ENCODE data around the gene SPINK1. TPM values are rescaled to one million over a fixed set of nuclear protein-coding genes. Genes with fewer than 3 reads are reported as not detected.
A peak's percentile ranks its signal among the peaks of the same experiment; 100 is the strongest.
"Not testable (repeated sequence)": the region's sequence is repeated elsewhere in the genome, so short reads cannot be mapped to it uniquely, and the experiment has no call there.

The SPINK1 gene
- total RNA-seq, 2 experiments from 2014 or later: not detected

DNA sequence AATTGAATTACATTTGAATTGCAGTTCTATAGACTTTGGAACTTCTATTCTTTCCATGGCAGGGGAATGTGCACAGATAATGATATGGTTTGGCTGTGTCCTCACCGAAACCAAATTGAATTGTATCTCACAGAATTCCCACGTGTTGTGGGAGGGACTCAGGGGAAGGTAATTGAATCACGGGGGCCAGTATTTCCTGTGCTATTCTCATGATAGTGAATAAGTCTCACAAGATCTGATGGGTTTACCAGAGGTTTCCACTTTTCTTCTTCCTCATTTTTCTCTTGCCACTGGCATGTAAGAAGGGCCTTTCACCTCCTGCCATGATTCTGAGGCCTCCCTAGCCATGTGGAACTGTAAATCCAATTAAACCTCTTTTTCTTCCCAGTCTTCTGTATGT, 28.3 kb downstream of the SPINK1 start:
- not testable (repeated sequence) for H3K27ac Mint-ChIP-seq, H3K27me3 Mint-ChIP-seq, H3K4me1 Mint-ChIP-seq, DNase-seq, H3K4me3 Mint-ChIP-seq, H3K9me3 Mint-ChIP-seq, H3K36me3 Mint-ChIP-seq

DNA sequence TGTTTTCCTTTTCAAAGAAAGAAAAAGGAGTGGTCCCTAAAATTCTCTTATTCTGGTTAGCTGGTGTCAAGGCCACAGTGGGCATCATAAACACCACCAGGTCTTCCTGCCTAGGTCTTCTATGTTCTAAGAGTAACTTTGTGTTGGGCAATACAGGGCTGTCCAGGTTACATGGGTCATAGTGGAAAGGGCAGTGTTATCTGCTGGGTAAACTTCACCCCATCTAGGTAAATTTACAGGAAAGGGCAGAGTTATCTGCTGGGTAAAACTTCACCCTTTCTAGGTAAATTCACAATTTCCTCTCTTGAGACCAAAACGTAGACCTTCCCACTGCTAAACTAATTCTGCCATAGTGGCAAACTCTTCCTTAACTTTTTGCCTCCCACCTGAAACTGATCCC, 30.0 kb downstream of the SPINK1 start:
- no peaks in the 10 kb centered on the region for H3K9me3 Mint-ChIP-seq
- no peak overlapping the region for H3K4me3 Mint-ChIP-seq
- DNase-seq: no peak
- H3K4me1 Mint-ChIP-seq: peaks cover 3% of the 10 kb centered on the region
- no peaks in the 10 kb centered on the region for H3K36me3 Mint-ChIP-seq
- no peaks in the 10 kb centered on the region for H3K27me3 Mint-ChIP-seq
- no peak overlapping the region for H3K27ac Mint-ChIP-seq

DNA sequence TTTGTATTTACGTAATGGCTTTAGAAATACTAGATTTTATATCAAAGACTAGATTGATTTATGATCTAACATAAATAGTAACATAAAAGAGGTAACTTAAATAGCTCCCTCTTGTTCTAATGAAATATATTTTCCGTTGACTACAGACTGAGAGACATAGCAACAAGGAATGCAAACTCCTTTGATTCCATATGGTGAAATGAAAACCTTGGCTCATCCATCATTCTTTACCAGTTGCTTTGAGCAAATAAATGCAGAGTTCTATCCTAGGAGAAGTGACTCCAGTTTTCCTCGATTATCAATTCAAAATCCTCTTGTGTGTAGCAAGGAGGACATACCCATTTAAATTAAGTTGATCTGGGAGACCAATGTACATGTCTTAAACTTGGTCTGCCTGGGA, 31.0 kb downstream of the SPINK1 start:
- H3K4me1 Mint-ChIP-seq: peaks cover 3% of the 10 kb centered on the region
- H3K27me3 Mint-ChIP-seq: peaks cover 4% of the 10 kb centered on the region
- H3K9me3 Mint-ChIP-seq: no peaks in the 10 kb centered on the region
- H3K4me3 Mint-ChIP-seq: no peak overlapping the region
- no peak overlapping the region for H3K27ac Mint-ChIP-seq
- no peaks in the 10 kb centered on the region for H3K36me3 Mint-ChIP-seq
- no peak for DNase-seq

DNA sequence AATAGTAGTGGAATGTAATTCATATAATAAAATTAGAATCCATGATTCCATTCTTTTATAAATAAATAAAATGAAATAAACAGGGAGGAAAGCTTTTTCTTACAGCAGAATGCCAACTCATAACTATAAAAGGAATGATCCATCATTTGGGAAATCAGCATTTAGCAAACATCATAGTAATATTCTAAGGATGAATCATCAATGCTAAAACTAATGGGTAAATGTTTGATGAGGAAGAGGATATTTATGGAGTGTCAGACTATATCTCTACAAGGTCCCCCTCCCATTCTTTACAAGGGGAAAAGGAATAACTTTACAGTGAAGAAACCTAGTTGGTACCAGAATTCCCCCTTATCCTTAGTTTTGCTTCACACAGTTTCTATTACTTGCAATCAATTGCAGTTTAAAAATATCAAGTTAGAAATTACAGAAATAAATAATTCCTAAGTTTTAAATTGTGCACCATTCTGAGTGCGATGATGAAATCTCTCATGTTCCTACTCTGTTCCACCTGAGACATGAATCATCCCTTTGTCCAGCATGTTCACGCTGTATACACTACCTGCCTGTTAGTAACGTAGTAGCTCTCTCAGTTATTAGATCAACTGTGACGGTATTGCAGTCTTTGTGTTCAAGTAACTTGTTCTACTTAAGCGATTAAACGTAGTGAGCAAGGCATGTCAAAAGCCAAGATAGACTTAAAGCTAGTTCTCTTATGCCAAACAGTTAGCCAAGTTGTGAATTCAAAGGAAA, 34.7 kb downstream of the SPINK1 start:
- Mint-ChIP-seq H3K4me1 (no peaks in the 10 kb centered on the region), H3K36me3 (no peaks in the 10 kb centered on the region), H3K27me3 (peaks cover 4% of the 10 kb centered on the region), H3K4me3 (no peak overlapping the region), H3K27ac (no peak overlapping the region), H3K9me3 (no peaks in the 10 kb centered on the region)
- DNase-seq: no peak

DNA sequence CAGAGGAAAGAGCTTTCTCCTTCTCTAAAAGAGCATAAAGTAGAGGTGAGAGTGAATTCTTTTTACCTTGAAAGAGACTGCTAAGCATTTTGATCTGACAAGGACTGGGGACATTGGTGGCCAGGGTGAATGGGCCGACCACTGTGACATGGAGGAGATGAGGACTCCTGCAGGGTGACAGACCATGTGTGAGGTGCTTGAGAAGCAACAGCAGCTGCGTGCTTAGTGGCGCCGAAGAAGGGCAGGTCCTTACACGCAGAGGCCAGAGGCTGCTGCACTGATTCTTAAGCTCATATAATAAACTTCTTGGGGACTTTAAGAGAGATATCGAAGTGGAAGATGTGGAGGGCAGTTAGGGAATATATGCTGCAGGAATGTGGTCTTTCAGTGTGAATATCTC, 40.3 kb downstream of the SPINK1 start:
- no peaks in the 10 kb centered on the region for H3K4me1 Mint-ChIP-seq
- H3K36me3 Mint-ChIP-seq: no peaks in the 10 kb centered on the region
- H3K4me3 Mint-ChIP-seq: no peak overlapping the region
- DNase-seq: no peak
- no peak overlapping the region for H3K27ac Mint-ChIP-seq
- peaks cover 4% of the 10 kb centered on the region for H3K27me3 Mint-ChIP-seq
- H3K9me3 Mint-ChIP-seq: no peaks in the 10 kb centered on the region

DNA sequence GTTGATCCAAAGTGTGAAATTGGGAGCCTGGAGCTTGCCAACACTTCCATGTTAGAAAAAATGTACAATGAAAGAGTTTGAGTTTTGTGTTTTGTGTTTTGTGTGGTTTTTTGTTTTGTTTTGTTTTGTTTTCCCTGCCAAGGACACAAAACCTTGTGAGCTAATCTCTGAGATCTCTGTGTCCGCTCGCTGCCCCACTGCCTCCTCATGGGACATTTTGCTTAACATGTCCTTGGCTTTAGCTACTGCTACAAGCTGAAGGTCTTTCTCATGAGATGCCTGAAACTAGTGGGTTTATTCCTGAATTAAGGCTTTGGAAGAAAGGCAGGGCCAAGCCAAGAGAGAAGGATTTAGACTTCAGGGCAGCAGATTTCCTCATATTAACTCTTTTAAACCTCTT, 41.7 kb downstream of the SPINK1 start:
- Mint-ChIP-seq H3K9me3 (no peaks in the 10 kb centered on the region), H3K4me3 (no peak overlapping the region), H3K27ac (no peak overlapping the region), H3K36me3 (no peaks in the 10 kb centered on the region), H3K27me3 (peaks cover under 1% of the 10 kb centered on the region), H3K4me1 (no peaks in the 10 kb centered on the region)
- no peak for DNase-seq

DNA sequence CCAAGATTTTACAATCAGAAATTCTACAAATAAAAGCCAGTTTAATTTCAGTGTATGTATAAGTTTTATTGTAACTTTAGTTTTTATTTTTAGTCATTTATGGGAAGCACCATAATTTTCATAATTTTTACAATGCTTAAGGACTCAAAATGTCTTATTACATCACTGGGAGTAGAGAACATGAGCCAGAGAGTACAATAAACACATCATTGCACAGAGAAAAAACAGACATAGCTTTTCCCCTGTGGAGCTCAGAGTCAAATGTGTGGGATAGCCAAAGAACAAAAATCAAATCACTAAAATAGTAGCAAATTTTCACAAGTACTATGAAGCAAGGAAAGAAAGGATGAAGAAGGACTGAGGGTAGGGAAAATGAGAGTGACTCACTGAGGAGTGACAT, 43.4 kb downstream of the SPINK1 start:
- peaks cover 3% of the 10 kb centered on the region for H3K27me3 Mint-ChIP-seq
- no peaks in the 10 kb centered on the region for H3K9me3 Mint-ChIP-seq
- no peak overlapping the region for H3K27ac Mint-ChIP-seq
- H3K4me3 Mint-ChIP-seq: no peak overlapping the region
- no peaks in the 10 kb centered on the region for H3K36me3 Mint-ChIP-seq
- no peak for DNase-seq
- no peaks in the 10 kb centered on the region for H3K4me1 Mint-ChIP-seq

DNA sequence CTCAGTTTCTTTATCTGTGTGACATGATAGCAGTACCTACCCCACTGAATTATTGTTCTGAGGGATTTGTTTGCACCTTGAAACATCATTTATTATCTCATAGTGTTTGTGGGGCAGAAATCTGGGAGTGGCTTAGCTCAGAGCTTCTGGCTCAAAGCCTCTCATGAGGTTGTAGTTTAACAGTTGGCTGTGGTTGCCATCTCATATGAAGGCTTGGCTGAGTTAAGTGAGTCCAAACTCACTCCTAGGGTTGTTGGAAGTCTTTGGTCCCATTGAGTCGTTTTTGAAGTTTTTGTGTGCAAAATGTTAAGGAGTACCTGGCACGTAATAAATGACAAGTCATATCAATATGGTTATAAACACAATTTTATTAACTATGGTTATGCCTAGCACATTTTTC, 45.3 kb downstream of the SPINK1 start:
- Mint-ChIP-seq H3K4me3 (no peak overlapping the region), H3K27me3 (peaks cover 10% of the 10 kb centered on the region), H3K27ac (no peak overlapping the region), H3K4me1 (peaks cover 3% of the 10 kb centered on the region), H3K36me3 (no peaks in the 10 kb centered on the region), H3K9me3 (no peaks in the 10 kb centered on the region)
- DNase-seq: no peak

DNA sequence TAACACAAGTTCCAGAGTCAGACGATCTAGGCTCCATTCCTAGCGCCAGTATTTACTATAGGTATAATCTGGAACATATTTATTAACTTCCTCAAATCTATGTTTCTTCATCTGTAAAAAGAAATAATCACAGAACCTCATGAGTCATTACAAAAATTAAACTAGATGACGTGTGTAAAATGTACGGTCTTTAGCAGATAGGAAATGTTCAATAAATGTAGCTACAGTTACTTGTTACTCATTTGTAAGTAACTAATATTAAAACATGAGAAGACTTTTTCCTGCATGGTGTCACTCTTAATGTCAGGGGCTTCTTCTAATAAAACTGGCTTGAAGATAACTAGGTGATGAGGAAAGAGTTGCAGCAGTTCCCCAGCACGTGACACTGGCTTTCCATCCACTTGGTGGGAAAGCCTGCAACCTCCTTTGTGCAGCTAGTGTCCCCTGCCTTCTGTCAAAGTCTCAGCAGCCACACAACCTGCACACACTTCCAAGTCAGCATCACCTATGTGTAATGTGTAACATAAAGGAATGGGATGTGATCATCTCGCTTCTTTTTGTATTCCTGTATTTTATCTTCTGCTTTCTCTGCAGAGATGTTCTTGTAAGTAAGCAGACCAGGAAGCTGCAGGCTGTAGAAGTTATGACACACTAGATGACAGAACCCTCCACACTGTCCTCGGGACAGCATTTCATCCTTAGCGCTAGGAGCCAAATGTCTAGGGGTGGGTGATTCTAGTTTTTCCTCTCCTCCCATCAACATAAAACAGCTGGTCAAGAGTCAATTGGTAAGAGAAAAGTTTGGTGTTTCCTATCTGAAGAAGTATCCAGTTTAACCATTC, 47.1 kb downstream of the SPINK1 start:
- no peak overlapping the region for H3K27ac Mint-ChIP-seq
- H3K4me3 Mint-ChIP-seq: no peak overlapping the region
- H3K27me3 Mint-ChIP-seq: peaks cover 10% of the 10 kb centered on the region
- no peaks in the 10 kb centered on the region for H3K36me3 Mint-ChIP-seq
- no peaks in the 10 kb centered on the region for H3K9me3 Mint-ChIP-seq
- H3K4me1 Mint-ChIP-seq: peaks cover 3% of the 10 kb centered on the region
- no peak for DNase-seq

DNA sequence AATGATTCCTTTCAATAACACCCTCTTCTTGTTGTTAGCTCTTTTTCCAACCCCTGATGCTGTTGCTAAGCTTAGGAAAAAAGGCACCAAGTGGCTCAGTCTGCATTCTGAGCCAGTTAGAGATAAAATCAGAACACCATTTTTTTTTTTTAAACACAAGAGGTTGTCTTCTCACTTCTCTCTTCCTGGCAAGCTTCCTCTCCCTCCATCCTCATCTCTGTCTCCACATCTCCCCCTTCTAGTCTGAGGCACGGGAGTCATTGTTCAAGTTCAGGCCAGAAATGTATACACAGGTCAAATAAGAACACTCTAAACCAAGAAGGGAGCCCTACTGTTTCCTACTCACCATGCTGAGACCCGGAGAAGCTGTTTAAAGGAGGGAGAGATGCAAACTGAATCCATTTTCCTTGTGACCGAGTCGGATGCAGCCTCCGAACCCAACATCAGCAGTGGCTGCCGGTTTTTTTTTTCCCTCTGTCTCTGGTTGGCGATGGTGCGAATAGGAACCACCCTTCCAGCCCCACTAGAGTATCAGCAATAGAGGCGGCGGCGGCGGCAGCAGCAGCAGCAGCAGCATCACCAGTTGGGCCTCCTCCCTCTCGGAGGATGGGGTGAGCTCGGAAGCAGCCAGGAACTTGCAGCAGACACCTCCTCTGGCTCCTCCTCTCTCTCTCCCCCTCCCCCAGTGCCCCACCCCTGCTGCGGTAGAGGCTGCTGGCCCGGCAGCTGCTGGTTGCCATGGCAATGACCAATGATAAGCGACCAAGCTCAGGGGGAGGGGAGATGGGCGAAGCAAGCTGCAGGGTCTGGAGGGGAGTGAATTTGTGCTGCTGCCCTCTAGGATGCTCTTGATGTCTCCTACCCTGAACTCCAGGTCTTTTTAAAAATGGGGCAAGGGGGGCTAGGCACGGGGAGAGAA, 49.1 kb downstream of the SPINK1 start, which contains the start of gene JAKMIP2:
Gene JAKMIP2, minus strand, starts transcription at position 619 of the 919 bp plus-strand sequence. CDS start 110,922 bp downstream, outside the sequence.
- H3K9me3 Mint-ChIP-seq: no peaks in the 10 kb centered on the region
- peak within 1 kb of the TSS; percentile 12 for H3K27ac Mint-ChIP-seq
- no peaks in the 10 kb centered on the region for H3K36me3 Mint-ChIP-seq
- H3K4me1 Mint-ChIP-seq: peaks cover 3% of the 10 kb centered on the region
- peak within 1 kb of the TSS; percentile 77 for H3K4me3 Mint-ChIP-seq
- peaks cover 10% of the 10 kb centered on the region for H3K27me3 Mint-ChIP-seq
- peak; percentile 79 for DNase-seq

DNA sequence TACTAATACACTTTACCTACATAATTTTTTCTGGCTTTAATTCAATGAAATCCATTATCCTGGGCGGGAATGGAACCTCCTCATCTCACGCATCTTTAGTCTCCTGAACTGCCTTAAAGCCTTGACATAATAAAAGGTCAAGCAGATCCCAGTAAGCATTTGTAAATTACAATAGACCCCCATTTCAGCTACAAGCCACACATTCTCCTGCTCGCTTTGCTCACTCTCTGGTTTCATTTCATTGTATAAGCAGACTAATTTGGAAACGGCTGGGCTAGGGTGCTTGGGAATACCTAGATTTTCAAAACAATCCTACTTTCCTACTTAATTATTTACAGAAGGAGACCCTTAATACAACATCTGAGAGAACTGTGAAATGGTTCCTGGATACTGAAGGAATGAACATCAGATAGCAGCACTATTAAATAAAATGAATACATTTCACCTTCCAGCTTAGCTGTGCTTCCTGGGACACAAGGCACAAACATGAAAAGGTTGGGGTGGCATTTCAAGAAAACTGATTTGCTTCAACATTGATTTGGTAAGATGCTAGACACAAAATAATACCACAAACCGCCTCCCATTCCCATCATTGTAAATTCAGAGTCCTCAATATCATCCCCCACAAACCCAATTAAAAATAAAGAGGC, 50.4 kb downstream of the SPINK1 start:
- Mint-ChIP-seq H3K4me3 (peak overlapping the region; percentile 47), H3K9me3 (no peaks in the 10 kb centered on the region), H3K4me1 (peaks cover 3% of the 10 kb centered on the region), H3K36me3 (no peaks in the 10 kb centered on the region), H3K27me3 (peaks cover 10% of the 10 kb centered on the region), H3K27ac (no peak overlapping the region)
- no peak for DNase-seq

DNA sequence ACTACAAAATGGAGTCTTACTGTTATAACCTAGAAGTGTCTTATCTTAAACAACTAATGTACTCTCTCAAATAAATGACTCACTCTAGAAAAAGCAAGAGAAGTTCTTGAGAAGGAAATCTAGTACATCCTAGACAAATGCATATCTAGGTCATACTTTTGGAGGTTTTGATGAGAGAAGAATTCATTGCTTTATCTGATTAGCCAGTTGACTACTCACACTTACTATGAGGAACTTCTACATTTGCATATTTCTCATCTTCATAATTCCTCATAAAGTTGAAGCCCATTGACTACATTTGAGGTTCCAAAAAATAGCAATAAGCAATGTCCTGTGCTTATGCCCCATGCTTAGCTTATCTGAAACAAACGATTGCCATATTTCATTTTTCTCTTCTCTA, 51.8 kb downstream of the SPINK1 start:
- Mint-ChIP-seq H3K4me3 (no peak overlapping the region), H3K9me3 (peaks cover 3% of the 10 kb centered on the region), H3K36me3 (no peaks in the 10 kb centered on the region), H3K27me3 (peaks cover 8% of the 10 kb centered on the region), H3K27ac (no peak overlapping the region), H3K4me1 (peaks cover 3% of the 10 kb centered on the region)
- DNase-seq: no peak

DNA sequence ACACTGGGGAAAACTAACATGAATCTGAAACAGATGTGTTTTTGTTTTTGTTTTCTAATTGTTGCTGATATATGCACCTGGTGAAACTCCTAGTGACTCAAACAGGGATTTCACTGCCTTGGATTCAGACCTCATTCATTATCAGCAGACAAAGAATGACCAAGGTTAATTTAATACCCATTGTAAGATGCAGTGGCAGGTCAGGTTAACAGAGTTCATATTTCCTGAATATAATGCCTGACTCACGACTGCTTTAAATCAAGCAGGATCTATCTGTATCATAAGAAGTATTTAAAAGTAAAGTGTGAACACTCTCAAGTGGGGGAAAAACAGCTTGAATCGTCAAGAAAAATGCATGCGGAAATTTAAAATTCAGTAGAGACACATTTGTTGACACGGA, 54.5 kb downstream of the SPINK1 start:
- peaks cover 3% of the 10 kb centered on the region for H3K27me3 Mint-ChIP-seq
- no peak overlapping the region for H3K27ac Mint-ChIP-seq
- no peaks in the 10 kb centered on the region for H3K36me3 Mint-ChIP-seq
- DNase-seq: no peak
- H3K4me3 Mint-ChIP-seq: no peak overlapping the region
- H3K4me1 Mint-ChIP-seq: peaks cover 3% of the 10 kb centered on the region
- peaks cover 3% of the 10 kb centered on the region for H3K9me3 Mint-ChIP-seq
